ENCODE measurements around the gene WFDC13. TPM values are rescaled to one million over a fixed set of nuclear protein-coding genes. Genes with fewer than 3 reads are reported as not detected.

WFDC13 gene
- total RNA-seq, 1 donor from 2014 or later: not detected

DNA sequence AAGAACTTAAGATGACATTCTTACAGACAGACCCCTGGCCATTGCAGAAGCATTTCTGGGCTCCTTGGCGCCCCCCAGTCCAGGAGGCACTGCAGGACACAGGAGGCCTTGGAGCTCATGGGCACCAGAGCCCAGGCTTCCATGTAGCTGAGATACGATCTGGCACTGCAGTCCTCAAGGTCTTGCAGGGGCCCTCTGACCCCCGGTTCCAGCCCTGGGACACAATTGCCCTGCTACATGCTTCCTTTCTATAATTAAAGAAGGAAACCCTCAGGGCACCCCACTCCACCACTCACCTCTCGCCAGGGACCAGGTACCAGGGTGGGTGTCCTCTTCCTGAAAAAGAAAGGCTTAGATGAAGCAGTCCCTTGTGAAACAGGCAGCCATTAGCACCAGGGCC lies 56.3 kb downstream of the WFDC13 start:
- no peak for DNase-seq (ENCODE audit: low spot score)
- intact Hi-C loops (cut with DNase I): no loop called here

Small RNAs within 50 kb of the gene (microRNA-seq; reads per million reads assigned to microRNA genes)
- gene MIR3617: not detected

Other genes starting within 250 kb of the WFDC13 start
- gene WFDC2, start 232.3 kb upstream of the WFDC13 start, total RNA-seq: 1.0 TPM
- not detected for gene SPINT3, start 186.4 kb upstream of the WFDC13 start, total RNA-seq
- not detected for gene WFDC6, start 162.6 kb upstream of the WFDC13 start, total RNA-seq
- not detected for gene EPPIN, start 154.6 kb upstream of the WFDC13 start, total RNA-seq
- gene WFDC8, start 122.8 kb upstream of the WFDC13 start, total RNA-seq: not detected
- not detected for gene WFDC10A, start 72.3 kb upstream of the WFDC13 start, total RNA-seq
- gene WFDC9, start 70.8 kb upstream of the WFDC13 start, total RNA-seq: not detected
- gene WFDC11, start 31.8 kb upstream of the WFDC13 start, total RNA-seq: not detected
- not detected for gene WFDC10B, start 3.0 kb downstream of the WFDC13 start, total RNA-seq
- gene SPINT4, start 20.3 kb downstream of the WFDC13 start, total RNA-seq: not detected
- 2.0 TPM for gene WFDC3, start 89.8 kb downstream of the WFDC13 start, total RNA-seq
- 26.3 TPM for gene DNTTIP1, start 89.9 kb downstream of the WFDC13 start, total RNA-seq
- gene UBE2C, start 110.6 kb downstream of the WFDC13 start, total RNA-seq: 0.38 TPM
- not detected for gene TNNC2, start 125.3 kb downstream of the WFDC13 start, total RNA-seq
- gene SNX21, start 131.8 kb downstream of the WFDC13 start, total RNA-seq: 19.5 TPM
- gene ACOT8, start 155.4 kb downstream of the WFDC13 start, total RNA-seq: 24.9 TPM
- 2.0 TPM for gene ZSWIM3, start 155.6 kb downstream of the WFDC13 start, total RNA-seq
- gene ZSWIM1, start 179.2 kb downstream of the WFDC13 start, total RNA-seq: 6.9 TPM
- gene SPATA25, start 185.6 kb downstream of the WFDC13 start, total RNA-seq: 3.3 TPM
- gene NEURL2, start 189.2 kb downstream of the WFDC13 start, total RNA-seq: 7.6 TPM
- 111 TPM for gene CTSA, start 189.3 kb downstream of the WFDC13 start, total RNA-seq
- 37.1 TPM for gene PLTP, start 210.1 kb downstream of the WFDC13 start, total RNA-seq
- gene PCIF1, start 232.6 kb downstream of the WFDC13 start, total RNA-seq: 30.2 TPM

Measured in cardiac septum (tissue), 1 donor.